Measurements from ENCODE around the gene KRTAP10-7. TPM values are rescaled to one million over a fixed set of nuclear protein-coding genes. Genes with fewer than 3 reads are reported as not detected.

KRTAP10-7 gene
- total and polyA plus RNA-seq, 2 of the 13 experiments (the other 11 are each of a cell fraction or from before 2014, with no cell fraction given) = not detected

DNA sequence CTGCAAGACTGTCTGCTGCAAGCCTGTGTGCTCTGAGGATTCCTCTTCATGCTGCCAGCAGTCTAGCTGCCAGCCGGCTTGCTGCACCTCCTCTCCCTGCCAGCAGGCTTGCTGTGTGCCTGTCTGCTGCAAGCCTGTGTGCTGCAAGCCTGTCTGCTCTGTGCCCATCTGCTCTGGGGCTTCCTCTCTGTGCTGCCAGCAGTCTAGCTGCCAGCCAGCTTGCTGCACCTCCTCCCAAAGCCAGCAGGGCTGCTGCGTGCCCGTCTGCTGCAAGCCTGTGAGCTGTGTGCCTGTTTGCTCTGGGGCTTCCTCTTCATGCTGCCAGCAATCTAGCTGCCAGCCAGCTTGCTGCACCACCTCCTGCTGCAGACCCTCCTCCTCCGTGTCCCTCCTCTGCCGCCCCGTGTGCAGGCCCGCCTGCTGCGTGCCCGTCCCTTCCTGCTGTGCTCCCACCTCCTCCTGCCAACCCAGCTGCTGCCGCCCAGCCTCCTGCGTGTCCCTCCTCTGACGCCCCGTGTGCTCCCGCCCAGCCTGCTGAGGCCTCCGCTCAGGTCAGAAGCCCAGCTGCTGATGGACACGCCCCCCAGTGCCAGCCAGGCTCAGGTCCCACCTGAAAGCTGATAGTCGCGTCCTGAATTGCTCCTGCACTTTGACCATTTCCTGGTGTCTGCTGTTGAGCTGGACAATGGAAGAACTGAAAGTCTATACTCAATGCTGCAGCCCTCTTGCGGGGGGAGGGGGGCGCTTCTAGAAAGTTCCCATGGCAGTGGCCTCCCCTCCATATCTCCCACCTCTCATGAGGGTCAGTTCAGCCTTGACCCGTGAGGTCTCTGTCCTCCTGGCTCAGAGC lies 25.7 kb upstream of the KRTAP10-7 start (continued):
- TF ChIP-seq AGO1 (IDR thresholded peaks at IDR 0.05; ENCODE audit: low read depth, low read length, poor library complexity, severe bottlenecking) (no peak), DNMT1 (CRISPR knock-in tag; IDR thresholded peaks at IDR 0.05) (no peak), MYNN (CRISPR knock-in tag; IDR thresholded peaks at IDR 0.05; ENCODE audit: low read depth) (no peak), ZNF672 (CRISPR knock-in tag; IDR thresholded peaks at IDR 0.05) (no peak), ZNF225 (CRISPR knock-in tag; IDR thresholded peaks at IDR 0.05) (0 out of 2 replicates have a peak, but pooled peaks have one; percentile 38), ZNF430 (CRISPR knock-in tag; IDR thresholded peaks at IDR 0.05) (no peak), THAP11 (CRISPR knock-in tag; IDR thresholded peaks at IDR 0.05) (0 out of 2 replicates have a peak, but pooled peaks have one; percentile 20), ZNF644 (CRISPR knock-in tag; IDR thresholded peaks at IDR 0.05; ENCODE audit: low read depth) (peak; percentile 41; the same call in 1 of the 2 replicates), MEIS1 (CRISPR knock-in tag; IDR thresholded peaks at IDR 0.05; ENCODE audit: borderline replicate concordance) (no peak), EHMT2 (IDR thresholded peaks at IDR 0.05; ENCODE audit: borderline replicate concordance, low read depth, low read length) (peak; percentile 71; the same call in 1 of the 2 replicates), ZBTB7B (CRISPR knock-in tag; IDR thresholded peaks at IDR 0.05) (0 out of 2 replicates have a peak, but pooled peaks have one; percentile 38), HDAC2 (CRISPR knock-in tag; IDR thresholded peaks at IDR 0.05) (peak; percentile 2; the same call in 1 of the 2 replicates), ZNF547 (CRISPR knock-in tag; IDR thresholded peaks at IDR 0.05) (0 out of 2 replicates have a peak, but pooled peaks have one; percentile 60), ARNTL (CRISPR knock-in tag; IDR thresholded peaks at IDR 0.05) (peak; percentile 48; the same call in 1 of the 2 replicates), ZFP1 (CRISPR knock-in tag; IDR thresholded peaks at IDR 0.05) (no peak), ZNF614 (CRISPR knock-in tag; IDR thresholded peaks at IDR 0.05; ENCODE audit: borderline replicate concordance) (no peak), SIX4 (CRISPR knock-in tag; IDR thresholded peaks at IDR 0.05) (peak; percentile 55; the same call in 1 of the 2 replicates), BCL6 (CRISPR knock-in tag; IDR thresholded peaks at IDR 0.05) (peak; percentile 60; the same call in 1 of the 2 replicates), NR1H2 (CRISPR knock-in tag; IDR thresholded peaks at IDR 0.05; ENCODE audit: borderline replicate concordance, low read depth) (no peak)
- TF ChIP-seq, protein P1, sequence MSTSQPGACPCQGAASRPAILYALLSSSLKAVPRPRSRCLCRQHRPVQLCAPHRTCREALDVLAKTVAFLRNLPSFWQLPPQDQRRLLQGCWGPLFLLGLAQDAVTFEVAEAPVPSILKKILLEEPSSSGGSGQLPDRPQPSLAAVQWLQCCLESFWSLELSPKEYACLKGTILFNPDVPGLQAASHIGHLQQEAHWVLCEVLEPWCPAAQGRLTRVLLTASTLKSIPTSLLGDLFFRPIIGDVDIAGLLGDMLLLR (CRISPR knock-in tag; IDR thresholded peaks at IDR 0.05) = peak; percentile 18; the same call in 1 of the 2 replicates
- TF ChIP-seq, protein P2, sequence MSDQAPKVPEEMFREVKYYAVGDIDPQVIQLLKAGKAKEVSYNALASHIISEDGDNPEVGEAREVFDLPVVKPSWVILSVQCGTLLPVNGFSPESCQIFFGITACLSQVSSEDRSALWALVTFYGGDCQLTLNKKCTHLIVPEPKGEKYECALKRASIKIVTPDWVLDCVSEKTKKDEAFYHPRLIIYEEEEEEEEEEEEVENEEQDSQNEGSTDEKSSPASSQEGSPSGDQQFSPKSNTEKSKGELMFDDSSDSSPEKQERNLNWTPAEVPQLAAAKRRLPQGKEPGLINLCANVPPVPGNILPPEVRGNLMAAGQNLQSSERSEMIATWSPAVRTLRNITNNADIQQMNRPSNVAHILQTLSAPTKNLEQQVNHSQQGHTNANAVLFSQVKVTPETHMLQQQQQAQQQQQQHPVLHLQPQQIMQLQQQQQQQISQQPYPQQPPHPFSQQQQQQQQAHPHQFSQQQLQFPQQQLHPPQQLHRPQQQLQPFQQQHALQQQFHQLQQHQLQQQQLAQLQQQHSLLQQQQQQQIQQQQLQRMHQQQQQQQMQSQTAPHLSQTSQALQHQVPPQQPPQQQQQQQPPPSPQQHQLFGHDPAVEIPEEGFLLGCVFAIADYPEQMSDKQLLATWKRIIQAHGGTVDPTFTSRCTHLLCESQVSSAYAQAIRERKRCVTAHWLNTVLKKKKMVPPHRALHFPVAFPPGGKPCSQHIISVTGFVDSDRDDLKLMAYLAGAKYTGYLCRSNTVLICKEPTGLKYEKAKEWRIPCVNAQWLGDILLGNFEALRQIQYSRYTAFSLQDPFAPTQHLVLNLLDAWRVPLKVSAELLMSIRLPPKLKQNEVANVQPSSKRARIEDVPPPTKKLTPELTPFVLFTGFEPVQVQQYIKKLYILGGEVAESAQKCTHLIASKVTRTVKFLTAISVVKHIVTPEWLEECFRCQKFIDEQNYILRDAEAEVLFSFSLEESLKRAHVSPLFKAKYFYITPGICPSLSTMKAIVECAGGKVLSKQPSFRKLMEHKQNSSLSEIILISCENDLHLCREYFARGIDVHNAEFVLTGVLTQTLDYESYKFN (CRISPR knock-in tag; conservative IDR thresholded peaks at IDR 0.05) = peak; percentile 84
- TF ChIP-seq, protein P3, sequence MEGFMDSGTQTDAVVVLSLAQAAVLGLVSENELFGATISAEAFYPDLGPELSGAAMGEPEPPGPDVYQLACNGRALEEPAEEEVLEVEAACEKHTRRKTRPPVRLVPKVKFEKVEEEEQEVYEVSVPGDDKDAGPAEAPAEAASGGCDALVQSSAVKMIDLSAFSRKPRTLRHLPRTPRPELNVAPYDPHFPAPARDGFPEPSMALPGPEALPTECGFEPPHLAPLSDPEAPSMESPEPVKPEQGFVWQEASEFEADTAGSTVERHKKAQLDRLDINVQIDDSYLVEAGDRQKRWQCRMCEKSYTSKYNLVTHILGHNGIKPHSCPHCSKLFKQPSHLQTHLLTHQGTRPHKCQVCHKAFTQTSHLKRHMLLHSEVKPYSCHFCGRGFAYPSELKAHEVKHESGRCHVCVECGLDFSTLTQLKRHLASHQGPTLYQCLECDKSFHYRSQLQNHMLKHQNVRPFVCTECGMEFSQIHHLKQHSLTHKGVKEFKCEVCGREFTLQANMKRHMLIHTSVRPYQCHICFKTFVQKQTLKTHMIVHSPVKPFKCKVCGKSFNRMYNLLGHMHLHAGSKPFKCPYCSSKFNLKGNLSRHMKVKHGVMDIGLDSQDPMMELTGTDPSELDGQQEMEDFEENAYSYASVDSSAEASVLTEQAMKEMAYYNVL (CRISPR knock-in tag; IDR thresholded peaks at IDR 0.05; ENCODE audit: borderline replicate concordance) = peak; percentile 86; the same call in 1 of the 2 replicates

Data from HepG2 (cell line).